GM12865 (cell line): ENCODE measurements around the gene PITX3.

Experiments used
- DNase-seq: peaks from one replicate; pipeline ENCODE4 v3.0.0; 2010; ENCODE audit warnings: low read depth
- H3K4me3 ChIP-seq: 2 replicates; pipeline ENCODE4 v1.5.1; 2011; ENCODE audit warnings: mild to moderate bottlenecking, low read depth, low read length, control low read depth
- CTCF ChIP-seq: IDR thresholded peaks from 2 replicates; pipeline ENCODE4 v1.5.1; 2011; ENCODE audit warnings: low read length, control low read depth, low read depth, inconsistent platforms; ENCODE audit not compliant: insufficient read depth; ENCODE audit errors: missing control alignments

PITX3 gene

GRCh38 chr10:102284531-102284930 lies 43.2 kb upstream of the PITX3 start:
- no peak for DNase-seq
- no peak overlapping the region for H3K4me3 ChIP-seq
- no peak for TF ChIP-seq CTCF

- no peak for TF ChIP-seq CTCF
- peak overlapping the region; percentile 28 for H3K4me3 ChIP-seq
- no peak for DNase-seq
These were observed 42.6 kb upstream of the PITX3 start for GRCh38 chr10:102283890-102284289.

GRCh38 chr10:102283488-102283887 lies 42.2 kb upstream of the PITX3 start:
- no peak for TF ChIP-seq CTCF
- DNase-seq, result peak; percentile 31
- no peak overlapping the region for H3K4me3 ChIP-seq

- H3K4me3 ChIP-seq, result no peak overlapping the region
- no peak for TF ChIP-seq CTCF
- peak; percentile 26 for DNase-seq
These were observed 39.8 kb upstream of the PITX3 start for GRCh38 chr10:102281102-102281487.

- no peak for TF ChIP-seq CTCF
- no peak for DNase-seq
These were observed 39.2 kb upstream of the PITX3 start for GRCh38 chr10:102280397-102281101.

GRCh38 chr10:102279104-102279503 lies 37.8 kb upstream of the PITX3 start:
- no peak overlapping the region for H3K4me3 ChIP-seq
- no peak for DNase-seq
- TF ChIP-seq CTCF, result no peak

More at GRCh38 chr10:102280397-102281101, 39.2 kb upstream of the PITX3 start:
- H3K4me3 ChIP-seq, result no peak overlapping the region

GRCh38 chr10:102275343-102275742 lies 34.0 kb upstream of the PITX3 start:
- TF ChIP-seq CTCF, result no peak
- no peak overlapping the region for H3K4me3 ChIP-seq
- no peak for DNase-seq
